ENCODE data around the gene VWA1.

Gene VWA1

DNA sequence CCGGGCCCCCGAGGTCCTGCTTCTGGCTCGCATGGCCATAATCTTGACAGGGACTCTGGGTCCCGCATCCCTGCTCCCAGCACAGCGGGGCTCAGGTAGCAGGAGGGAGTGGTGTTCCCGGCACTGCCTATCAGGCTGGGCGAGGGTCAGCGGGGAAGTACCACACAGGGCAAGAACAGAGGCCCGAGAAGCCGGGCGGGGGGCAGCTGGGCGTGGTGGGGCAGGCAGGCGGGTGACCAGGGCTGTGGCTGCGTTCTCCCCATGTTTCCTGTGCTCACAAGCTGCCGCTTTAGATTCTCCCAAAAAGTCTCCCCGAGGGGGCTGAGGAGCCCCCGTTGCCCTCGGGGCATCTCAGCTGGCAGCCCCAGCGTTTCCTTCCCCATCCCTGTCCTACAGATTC is 54.4 kb downstream of the VWA1 start:
- Mint-ChIP-seq H3K9me3 (no peaks in the 10 kb centered on the region), H3K27me3 (no peaks in the 10 kb centered on the region), H3K4me3 (no peak overlapping the region), H3K27ac (no peak overlapping the region), H3K4me1 (no peaks in the 10 kb centered on the region), H3K36me3 (peaks cover 16% of the 10 kb centered on the region)

DNA sequence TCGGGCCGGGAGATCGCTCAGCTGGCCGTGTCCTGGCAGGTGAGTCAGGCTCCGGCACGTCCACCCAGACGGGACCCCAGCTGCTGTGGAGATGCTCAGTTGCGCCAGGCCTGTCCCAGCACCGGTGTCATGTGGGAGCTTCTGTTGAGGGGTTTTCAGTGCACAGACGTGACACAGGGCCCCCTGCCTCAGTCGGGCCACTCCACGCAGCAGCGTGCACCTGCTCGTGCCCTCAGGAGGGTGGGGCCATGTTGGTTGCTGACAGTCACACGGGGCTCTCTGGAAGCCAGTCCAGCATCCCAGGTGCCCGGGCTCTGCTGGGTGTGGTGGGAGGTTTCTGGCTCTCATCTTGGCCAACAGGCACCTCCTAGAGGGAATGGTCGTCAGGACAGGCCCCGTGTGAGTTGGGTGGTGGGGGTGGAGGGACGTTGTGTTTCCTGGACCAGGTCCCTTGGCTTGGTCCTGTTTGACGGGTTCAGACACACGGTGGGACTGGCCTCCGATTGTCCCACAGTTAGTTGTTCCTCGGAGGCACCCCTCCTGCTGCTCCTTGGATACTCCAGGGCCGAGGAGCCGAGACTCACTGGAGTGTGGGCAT is 55.2 kb downstream of the VWA1 start:
- H3K4me1 Mint-ChIP-seq, result no peaks in the 10 kb centered on the region
- no peaks in the 10 kb centered on the region for H3K27me3 Mint-ChIP-seq
- H3K4me3 Mint-ChIP-seq, result no peak overlapping the region
- peaks cover 16% of the 10 kb centered on the region for H3K36me3 Mint-ChIP-seq
- H3K27ac Mint-ChIP-seq, result no peak overlapping the region
- no peaks in the 10 kb centered on the region for H3K9me3 Mint-ChIP-seq

DNA sequence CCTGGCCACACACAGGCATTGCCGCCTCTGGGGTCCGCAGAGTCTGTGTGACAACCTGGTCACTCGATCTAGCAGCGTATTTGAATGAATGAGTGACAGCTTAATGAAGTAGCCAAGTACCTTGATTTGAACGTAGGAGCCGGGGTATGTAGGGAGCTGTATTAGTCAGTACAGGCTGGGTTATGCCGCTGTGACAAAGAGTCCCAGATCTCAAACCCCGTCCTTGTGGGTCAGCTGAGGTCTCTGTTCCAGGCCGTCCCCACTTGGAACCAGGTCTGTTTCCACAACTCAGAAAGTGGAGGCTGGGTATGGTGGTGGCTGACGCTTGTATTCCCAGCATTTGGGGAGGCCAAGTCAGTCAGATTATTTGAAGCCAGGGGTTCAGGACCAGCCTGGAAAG is 56.1 kb downstream of the VWA1 start:
- Mint-ChIP-seq H3K27ac (no peak overlapping the region), H3K27me3 (no peaks in the 10 kb centered on the region), H3K9me3 (no peaks in the 10 kb centered on the region), H3K36me3 (peaks cover 16% of the 10 kb centered on the region), H3K4me1 (no peaks in the 10 kb centered on the region), H3K4me3 (no peak overlapping the region)

Measured in activated naive CD4-positive, alpha-beta T cell treated with anti-CD3 and anti-CD28 coated beads, Interleukin-2, amount 50 U/mL, for 24 hours (primary cell).